Hindlimb muscle (tissue), 1 donor: Measurements from ENCODE around the gene MCHR1. TPM values are rescaled to one million over a fixed set of nuclear protein-coding genes. Genes with fewer than 3 reads are reported as not detected.
"Not testable (repeated sequence)": the region's sequence is repeated elsewhere in the genome, so short reads cannot be mapped to it uniquely, and the experiment has no call there.

Experiments used
- DNase-seq: peaks from one replicate; pipeline ENCODE4 v3.0.0-alpha.2; 2013
- polyA plus RNA-seq: library from polyadenylated mRNA; unstranded; fragments of 120-200 nt; gene quantifications from one replicate; pipeline ENCODE4 v1.2.1, GENCODE V29; 2013; ENCODE audit not compliant: insufficient read length

MCHR1 gene
- polyA plus RNA-seq, 1 donor: 0.21 TPM

DNA sequence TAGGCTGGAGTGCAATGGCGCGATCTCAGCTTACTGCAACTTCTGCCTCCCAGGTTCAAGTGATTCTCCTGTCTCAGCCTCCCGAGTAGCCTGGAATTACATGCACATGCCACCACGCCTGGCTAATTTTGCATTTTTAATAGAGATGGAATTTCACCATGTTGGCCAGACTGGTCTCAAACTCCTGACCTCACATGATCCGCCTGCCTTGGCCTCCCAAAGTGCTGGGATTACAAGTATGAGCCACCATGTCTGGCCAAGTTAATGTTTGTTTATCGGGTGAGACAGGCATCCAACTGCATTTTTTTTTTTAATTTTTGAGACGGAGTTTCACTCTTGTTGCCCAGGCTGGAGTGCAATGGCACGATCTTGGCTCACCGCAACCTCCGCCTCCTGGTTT, 22.6 kb upstream of the MCHR1 start:
- DNase-seq: not testable (repeated sequence)

DNA sequence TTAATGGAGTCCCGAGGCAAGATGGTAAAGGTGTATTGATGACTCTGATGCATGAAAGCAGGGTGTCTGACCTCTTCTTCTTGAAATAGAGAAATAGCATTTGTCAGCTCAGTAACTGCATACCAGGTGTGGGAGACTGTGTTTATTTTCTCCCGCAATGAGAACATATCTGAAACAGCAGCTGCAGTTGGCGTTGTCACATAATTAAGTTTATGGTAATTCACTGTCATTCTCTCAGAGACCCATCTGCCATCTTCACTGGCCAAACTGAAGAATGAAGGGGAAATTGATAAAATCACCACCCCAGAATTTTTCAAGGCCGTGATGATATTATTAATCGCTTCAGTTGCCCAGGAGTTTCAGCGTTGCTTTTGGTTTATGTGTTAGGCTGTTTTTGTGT, 20.1 kb upstream of the MCHR1 start:
- DNase-seq: no peak

- no peak for DNase-seq
These were observed 18.6 kb upstream of the MCHR1 start for GRCh38 chr22:40660730-40661129.

- DNase-seq: no peak
These were observed 17.6 kb upstream of the MCHR1 start for GRCh38 chr22:40661671-40662070.

GRCh38 chr22:40665312-40665711, 14.0 kb upstream of the MCHR1 start:
- DNase-seq: peak; percentile 67

- DNase-seq: peak; percentile 82
These were observed 13.0 kb upstream of the MCHR1 start for GRCh38 chr22:40666151-40666848.

DNA sequence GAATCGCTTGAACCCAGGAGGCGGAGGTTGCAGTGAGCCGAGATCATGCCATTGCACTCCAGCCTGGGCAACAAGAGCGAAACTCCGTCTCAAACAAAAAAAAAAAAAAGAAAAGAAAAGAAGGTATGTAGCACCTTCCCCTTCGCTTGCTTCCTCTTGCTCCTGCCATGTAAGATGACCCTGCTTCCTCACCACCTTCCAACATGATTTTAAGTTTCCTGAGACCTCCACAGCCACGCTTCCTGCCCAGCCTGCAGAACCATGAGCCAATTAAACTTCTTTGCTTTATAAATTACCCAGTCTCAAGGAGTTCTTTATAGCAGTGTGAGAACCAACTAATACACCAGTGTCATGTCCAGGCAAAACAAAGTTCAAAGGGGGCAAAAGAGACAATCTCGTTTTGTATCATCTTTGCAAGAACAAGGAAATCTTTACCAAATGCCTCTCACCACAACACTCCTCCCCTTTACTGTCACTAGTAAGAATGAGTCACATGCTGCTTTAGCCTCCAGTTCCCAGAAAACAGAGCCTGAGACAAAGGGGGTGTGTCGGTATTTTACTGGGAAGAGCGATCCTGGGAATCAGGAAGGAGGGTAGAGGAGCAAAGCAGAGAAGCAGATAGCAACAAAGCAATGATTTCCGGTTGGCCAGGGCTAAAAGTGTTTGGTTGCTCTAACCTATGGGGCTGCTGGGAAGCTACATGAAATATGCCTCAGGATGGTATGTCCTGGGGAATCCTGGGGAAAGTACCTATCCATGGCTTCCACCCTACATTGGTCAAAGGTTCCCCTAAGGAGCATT, 10.5 kb upstream of the MCHR1 start:
- no peak for DNase-seq

GRCh38 chr22:40670058-40670457, 9.2 kb upstream of the MCHR1 start:
- DNase-seq: no peak

DNA sequence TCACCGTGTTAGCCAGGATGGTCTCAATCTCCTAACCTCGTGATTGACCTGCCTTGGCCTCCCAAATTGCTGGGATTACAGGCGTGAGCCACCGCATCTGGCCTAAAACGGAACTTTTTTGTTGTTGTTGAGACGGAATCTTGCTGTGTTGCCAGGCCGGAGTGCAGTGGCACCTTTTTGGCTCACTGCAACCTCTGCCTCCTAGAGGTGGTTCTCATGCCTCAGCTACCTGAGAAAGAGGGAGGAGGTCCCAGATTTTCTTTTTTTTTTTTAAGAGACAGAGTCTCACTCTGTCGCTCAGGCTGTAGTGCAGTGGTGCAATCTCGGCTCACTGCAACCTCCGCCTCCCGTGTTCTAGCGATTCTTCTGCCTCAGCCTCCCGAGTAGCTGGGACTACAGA, 7.9 kb upstream of the MCHR1 start:
- no peak for DNase-seq

- DNase-seq: no peak
These were observed 7.4 kb upstream of the MCHR1 start for GRCh38 chr22:40671796-40672360.

DNA sequence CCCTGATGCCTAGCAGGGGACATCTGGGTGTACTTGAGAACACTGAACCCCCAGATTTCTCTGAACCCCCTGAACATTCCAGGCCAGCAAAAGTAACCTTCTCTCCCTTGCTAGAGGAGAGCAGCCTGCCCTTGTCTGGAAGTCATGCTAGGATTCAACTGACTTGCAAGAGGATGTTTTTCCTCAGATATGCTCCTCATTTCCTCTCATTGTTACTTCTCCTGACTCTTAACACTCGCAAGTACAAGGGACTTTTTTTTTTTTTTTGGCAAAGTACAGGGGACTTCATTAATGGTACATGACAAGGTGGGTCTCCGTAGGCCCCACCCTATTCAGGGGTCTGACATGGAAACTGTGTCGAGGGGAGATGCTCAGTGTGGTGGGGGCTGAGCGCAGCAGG, 6.3 kb upstream of the MCHR1 start:
- DNase-seq: no peak

DNA sequence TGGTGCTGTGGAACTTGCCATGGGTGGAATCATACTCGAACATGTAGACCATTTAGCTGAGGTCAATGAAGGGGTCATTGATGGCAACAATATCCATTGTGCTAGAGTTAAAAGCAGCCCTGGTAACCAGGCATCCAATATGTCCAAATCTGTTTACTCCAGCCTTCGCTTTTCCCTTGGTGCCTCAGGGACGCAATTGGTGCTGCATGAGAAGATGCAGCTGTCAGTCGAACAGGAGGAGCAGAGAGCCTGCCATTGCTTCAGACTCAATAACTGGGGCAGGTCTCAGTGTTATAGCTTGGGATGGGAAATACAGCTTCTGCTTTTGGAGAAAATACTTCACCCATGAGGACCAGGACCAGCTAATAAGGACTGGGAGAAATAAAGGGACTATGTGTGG, 5.0 kb upstream of the MCHR1 start:
- no peak for DNase-seq

- not testable (repeated sequence) for DNase-seq
These were observed 3.1 kb upstream of the MCHR1 start for GRCh38 chr22:40676166-40676565.

GRCh38 chr22:40676644-40677043, 2.6 kb upstream of the MCHR1 start:
- DNase-seq: no peak

- no peak for DNase-seq
These were observed 613 bp upstream of the MCHR1 start for GRCh38 chr22:40678493-40679248.

GRCh38 chr22:40679964-40680818, 907 bp downstream of the MCHR1 start:
- DNase-seq: no peak

- DNase-seq: no peak
These were observed 1.5 kb downstream of the MCHR1 start for GRCh38 chr22:40680819-40681183.

DNA sequence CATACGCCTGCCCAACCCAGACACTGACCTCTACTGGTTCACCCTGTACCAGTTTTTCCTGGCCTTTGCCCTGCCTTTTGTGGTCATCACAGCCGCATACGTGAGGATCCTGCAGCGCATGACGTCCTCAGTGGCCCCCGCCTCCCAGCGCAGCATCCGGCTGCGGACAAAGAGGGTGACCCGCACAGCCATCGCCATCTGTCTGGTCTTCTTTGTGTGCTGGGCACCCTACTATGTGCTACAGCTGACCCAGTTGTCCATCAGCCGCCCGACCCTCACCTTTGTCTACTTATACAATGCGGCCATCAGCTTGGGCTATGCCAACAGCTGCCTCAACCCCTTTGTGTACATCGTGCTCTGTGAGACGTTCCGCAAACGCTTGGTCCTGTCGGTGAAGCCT, 2.2 kb downstream of the MCHR1 start:
- no peak for DNase-seq

- DNase-seq: no peak
These were observed 5.4 kb downstream of the MCHR1 start for GRCh38 chr22:40684728-40685127.

DNA sequence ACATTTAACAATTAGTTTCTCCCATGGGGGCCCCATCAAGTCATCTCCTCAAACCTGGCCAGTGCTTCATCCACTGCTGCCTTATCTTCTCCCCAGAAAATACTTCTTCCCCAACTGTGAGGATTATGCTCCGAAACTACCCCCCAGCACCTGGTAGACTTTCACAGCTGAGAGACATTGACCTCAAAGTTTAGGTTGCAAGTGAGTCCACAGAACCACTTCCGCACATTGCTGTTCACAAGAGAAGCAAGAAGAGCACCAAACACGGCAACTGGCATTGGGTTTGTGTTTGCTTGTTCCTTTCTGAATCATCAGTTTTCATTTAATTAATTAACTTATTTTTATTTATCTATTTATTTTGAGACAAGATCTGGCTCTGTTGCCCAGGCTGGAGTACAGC, 6.1 kb downstream of the MCHR1 start:
- DNase-seq: no peak

GRCh38 chr22:40687706-40688105, 8.4 kb downstream of the MCHR1 start:
- DNase-seq: no peak

DNA sequence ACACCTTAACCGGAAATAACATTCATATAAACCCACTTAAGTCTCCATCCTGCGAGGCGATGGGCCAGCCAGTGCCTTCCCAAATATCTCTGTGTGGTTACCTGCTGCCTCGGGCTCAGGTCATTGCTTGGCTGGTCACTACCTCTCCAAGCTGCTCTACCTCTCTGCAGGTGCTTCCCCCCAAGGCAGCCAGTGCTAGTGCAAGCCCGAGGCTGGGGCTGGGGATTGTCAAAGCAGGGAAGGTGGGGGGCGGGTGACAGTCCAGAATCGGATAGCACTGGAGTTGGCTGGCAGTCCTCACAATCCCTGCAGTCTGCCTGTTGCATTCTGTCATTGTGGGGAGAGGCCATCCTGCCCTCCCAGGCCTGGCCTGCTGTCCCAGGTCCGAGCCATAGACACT, 11.1 kb downstream of the MCHR1 start:
- DNase-seq: no peak
